Activated CD8-positive, alpha-beta T cell treated with anti-CD3 and anti-CD28 coated beads, Interleukin-2, amount 10 ng/mL, durations not matched to agents 7 days and 5 days (primary cell): ENCODE measurements around the gene TRIML2. TPM values are rescaled to one million over a fixed set of nuclear protein-coding genes. Genes with fewer than 3 reads are reported as not detected.

Experiments used
- total RNA-seq, 2 experiments: library from RNA; stranded (reverse); gene quantifications; one replicate each; pipeline ENCODE4 v1.2.3, GENCODE V29; 2021

The TRIML2 gene
- total RNA-seq, 2 experiments from 2014 or later = not detected

Other genes starting within 250 kb of the TRIML2 start
- gene ZFP42, start 113.8 kb downstream of the TRIML2 start, total RNA-seq = not detected
- not detected for gene TRIML1, start 29.8 kb upstream of the TRIML2 start, total RNA-seq